GM12872 (cell line): Measurements from ENCODE around the gene VPS8.

Experiments used
- CTCF ChIP-seq: IDR thresholded peaks from 3 replicates; pipeline ENCODE4 v1.5.1; 2011; ENCODE audit warnings: low read depth, mild to moderate bottlenecking, low read length, moderate library complexity; ENCODE audit not compliant: insufficient read depth

VPS8 gene

GRCh38 chr3:185056908-185057307 lies 244.9 kb downstream of the VPS8 start:
- no peak for TF ChIP-seq CTCF

DNA sequence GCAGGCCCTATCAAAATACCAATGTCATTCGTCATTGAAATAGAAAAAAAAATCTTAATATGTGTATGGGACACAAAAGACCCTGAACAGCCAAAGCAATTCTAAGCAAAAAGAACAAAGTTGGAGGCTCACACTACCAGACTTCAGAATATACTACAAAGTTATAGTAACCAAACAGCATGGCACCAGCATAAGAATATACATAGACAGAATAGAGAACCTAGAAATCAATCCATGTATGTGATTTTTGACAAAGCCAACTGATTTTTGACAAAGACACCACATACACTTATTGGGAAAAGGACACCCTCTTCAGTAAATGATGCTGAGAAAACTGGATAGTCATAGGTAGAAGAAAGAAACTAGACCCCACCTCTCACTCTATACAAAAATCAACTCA lies 245.9 kb downstream of the VPS8 start:
- TF ChIP-seq CTCF = no peak

DNA sequence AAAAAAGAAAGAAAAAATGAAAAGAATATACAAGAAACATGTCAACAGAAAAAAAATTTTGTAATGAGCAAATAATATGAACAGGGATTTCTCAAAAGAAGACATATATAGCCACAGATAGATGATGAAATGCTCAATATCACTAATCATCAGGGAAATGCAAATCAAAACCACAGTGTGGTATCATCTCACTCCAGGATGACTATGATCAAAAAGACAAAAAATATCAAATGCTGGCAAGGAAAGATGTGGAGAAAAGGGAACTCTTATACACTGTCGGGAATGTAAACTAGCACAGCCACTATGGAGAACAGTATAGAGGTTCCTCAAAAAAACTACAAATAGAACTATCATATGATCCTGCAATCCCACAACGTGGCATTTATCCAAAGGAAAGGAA lies 246.8 kb downstream of the VPS8 start:
- no peak for TF ChIP-seq CTCF

DNA sequence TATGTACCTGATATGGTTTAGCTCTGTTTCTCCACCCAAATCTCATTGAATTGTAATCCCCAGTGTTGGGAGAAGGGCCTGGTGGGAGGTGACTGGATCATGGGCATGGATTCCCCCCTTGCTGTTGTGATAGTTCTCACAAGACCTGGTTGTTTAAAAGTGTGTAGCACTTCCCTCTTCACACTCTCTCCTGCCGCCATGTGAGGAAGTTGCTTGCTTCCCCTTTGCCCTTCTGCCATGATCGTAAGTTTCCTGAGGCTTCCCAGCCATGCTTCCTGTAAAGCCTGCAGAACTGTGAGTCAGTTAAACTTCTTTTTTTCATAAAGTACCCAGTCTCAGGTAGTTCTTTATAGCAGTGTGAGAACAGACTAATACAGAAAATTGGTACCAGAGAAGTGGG lies 247.8 kb downstream of the VPS8 start:
- no peak for TF ChIP-seq CTCF

DNA sequence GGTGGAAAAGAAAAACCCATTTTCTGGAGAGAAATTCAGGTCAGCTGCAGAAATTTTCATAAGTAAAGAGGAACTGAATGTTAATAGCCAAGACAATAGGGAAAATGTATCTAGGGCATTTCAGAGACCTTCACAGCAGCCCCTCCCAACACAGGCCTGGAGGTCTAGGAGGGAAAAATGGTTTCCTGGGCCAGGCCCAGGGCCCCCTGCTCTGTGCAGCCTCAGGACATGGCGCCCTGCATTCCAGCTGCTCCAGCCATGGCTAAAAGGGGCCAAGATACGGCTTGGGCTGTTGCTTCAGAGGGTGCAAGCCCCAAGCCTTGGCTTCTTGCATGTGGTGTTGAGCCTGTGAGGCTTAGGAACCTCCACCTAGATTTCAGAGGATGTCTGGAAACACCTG lies 248.7 kb downstream of the VPS8 start:
- TF ChIP-seq CTCF = no peak

- no peak for TF ChIP-seq CTCF
These were observed 250.2 kb downstream of the VPS8 start for GRCh38 chr3:185062191-185062590.

GRCh38 chr3:185063431-185063830 lies 251.5 kb downstream of the VPS8 start:
- TF ChIP-seq CTCF = no peak

DNA sequence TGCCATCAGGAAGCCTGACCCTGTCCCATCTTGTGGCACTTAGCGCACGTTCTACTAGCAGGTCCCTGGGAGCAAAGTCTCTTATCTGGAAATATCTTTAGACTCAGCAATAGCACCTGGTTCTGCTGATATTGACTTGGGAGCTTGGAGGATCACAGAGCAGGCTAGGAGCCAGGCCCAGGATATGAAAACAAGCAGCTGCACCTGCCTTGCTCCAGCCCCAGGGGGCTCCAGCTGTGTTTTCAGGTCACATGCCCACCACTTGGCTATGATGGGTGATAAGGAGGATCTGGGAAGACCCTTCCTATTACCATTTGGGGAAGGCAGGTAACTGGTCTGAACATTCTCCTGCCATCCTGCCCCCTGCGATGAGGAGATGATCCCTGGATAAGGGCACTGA lies 253.1 kb downstream of the VPS8 start:
- TF ChIP-seq CTCF = peak; percentile 24; the same call in 1 of the 3 replicates
